K562 (cell line): Measurements from ENCODE around the gene GNG7. TPM values are rescaled to one million over a fixed set of nuclear protein-coding genes. Genes with fewer than 3 reads are reported as not detected.

Source experiments
- C11orf30 ChIP-seq: fragments of 450-650 bp; IDR thresholded peaks from 2 replicates; pipeline ENCODE4 v1.6.1; 2016; ENCODE audit warnings: low read depth, mild to moderate bottlenecking
- CBX5 ChIP-seq: IDR thresholded peaks from 2 replicates; pipeline ENCODE4 v1.6.1; 2014; ENCODE audit warnings: low read depth, borderline replicate concordance
- HDAC2 ChIP-seq: fragments of 450-650 bp; IDR thresholded peaks from 2 replicates; pipeline ENCODE4 v1.6.1; 2016; ENCODE audit warnings: mild to moderate bottlenecking
- HMGN3 ChIP-seq: IDR thresholded peaks from 2 replicates; pipeline ENCODE4 v1.6.1; 2011; ENCODE audit warnings: borderline replicate concordance, low read depth, mild to moderate bottlenecking, mixed read lengths, low read length; ENCODE audit not compliant: insufficient read length; ENCODE audit errors: extremely low read depth
- MAZ ChIP-seq, 2 experiments: fragments of 450-650 bp in 1 of 2; sonication (generic) in 1 of 2; formaldehyde crosslinking; IDR thresholded peaks in 1 of 2; conservative IDR thresholded peaks in 1 of 2; 2 replicates each; pipeline versions ENCODE4 v1.4.0 to v1.5.0; 2020; ENCODE audit warnings: mild to moderate bottlenecking in 1 of 2, missing genetic modification reagents in 1 of 2
- MYNN ChIP-seq, 2 experiments: sonication (generic); formaldehyde crosslinking in 1 of 2; IDR thresholded peaks; 2 replicates each; pipeline versions ENCODE4 v1.5.0 to v1.6.1; 2016 to 2020; ENCODE audit warnings: antibody characterized with exemption in 1 of 2, missing genetic modification reagents in 1 of 2
- SMARCA4 ChIP-seq: fragments of 450-650 bp; IDR thresholded peaks from 2 replicates; pipeline ENCODE4 v1.6.1; 2016
- U2AF1 ChIP-seq: fragments of 200-400 bp; formaldehyde crosslinking; optimal IDR thresholded peaks from 2 replicates; pipeline ENCODE3; 2017; ENCODE audit warnings: mild to moderate bottlenecking, low read depth, low read length, moderate library complexity
- XRCC3 ChIP-seq: fragments of 450-650 bp; IDR thresholded peaks from 2 replicates; pipeline ENCODE4 v1.6.1; 2017; ENCODE audit warnings: mild to moderate bottlenecking, moderate library complexity
- ZNF134 ChIP-seq: fragments of 250-450 bp; sonication (Bioruptor Pico); conservative IDR thresholded peaks from 2 replicates; pipeline ENCODE4 v1.4.0; 2020
- polyA plus RNA-seq, 8 experiments: library from polyadenylated mRNA; depleted of rRNA in 4 of 8; stranded (reverse) in 5 of 8; unstranded in 3 of 8; fragments of >200 nt; fragmentation: Nextera tagmentation in 2 of 8; fragmentation: Illumina TruSeq in 1 of 8; extraction: Ambion mirVana in 2 of 8; extraction: Trizol in 1 of 8; gene quantifications; 2 replicates each; pipeline versions ENCODE4 v1.2.1 to v1.2.3, GENCODE V29; 2011 to 2014; ENCODE audit warnings: inconsistent platforms in 1 of 8, missing spikeins in 1 of 8
- total RNA-seq, 7 experiments: library from RNA; depleted of rRNA in 6 of 7; stranded (reverse); fragments of >200 nt in 6 of 7; fragmentation: Illumina TruSeq in 2 of 7; extraction: Trizol in 2 of 7; gene quantifications; 2 replicates each; pipeline versions ENCODE4 v1.2.1 to v1.2.3, GENCODE V29; 2011 to 2021; ENCODE audit warnings: low replicate concordance in 1 of 7
- TF ChIP-seq, protein P1 (sequence below): fragments of 250-450 bp; sonication (Bioruptor Pico); IDR thresholded peaks from 2 replicates; pipeline ENCODE4 v1.4.0; 2020; ENCODE audit warnings: mild to moderate bottlenecking, moderate library complexity, borderline replicate concordance

The GNG7 gene
- total and polyA plus RNA-seq, 9 of the 15 experiments (the other 6 are each of a cell fraction or from before 2014, with no cell fraction given) = 0.01 to 0.20 (median 0.06) TPM; not detected in 1

DNA sequence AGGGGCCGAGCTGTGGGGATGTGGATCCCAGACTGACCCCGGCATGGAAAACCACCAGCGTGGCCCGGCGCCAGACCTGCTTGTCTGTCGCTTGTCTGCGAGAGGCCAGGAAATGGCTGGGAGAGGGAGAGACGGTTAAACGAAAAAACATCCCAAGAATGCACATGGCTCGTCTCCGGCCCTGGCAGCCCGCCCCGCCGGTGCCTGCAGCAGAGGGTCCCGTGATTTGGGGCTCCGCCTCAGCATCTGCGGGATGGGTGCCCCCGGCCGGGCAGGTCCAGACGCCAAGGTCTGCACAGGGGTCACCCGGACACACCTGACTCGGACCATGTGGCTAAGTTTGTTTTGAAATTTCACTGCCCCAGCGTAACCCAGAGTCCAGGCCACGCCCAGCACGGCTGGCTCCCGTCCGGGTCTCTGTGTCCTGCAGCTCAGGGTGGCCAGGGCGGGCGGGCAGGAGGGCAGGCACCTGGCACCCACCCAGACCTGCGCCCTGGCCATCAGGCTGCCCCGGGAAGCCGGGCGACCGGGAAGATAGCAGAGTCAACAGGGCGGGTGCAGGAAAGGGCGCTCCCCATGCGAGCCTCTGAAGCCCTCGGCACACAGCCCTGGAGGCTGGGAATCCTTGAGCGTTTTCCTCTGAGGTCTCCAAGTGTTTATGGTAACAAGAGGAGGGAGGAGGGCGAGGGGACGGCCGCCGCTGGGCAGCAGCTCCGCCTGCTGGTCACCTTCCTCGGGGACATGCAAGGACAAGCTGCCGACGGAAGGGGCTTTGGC lies 123.4 kb downstream of the GNG7 start (continued):
- TF ChIP-seq MAZ (CRISPR knock-in tag; conservative IDR thresholded peaks at IDR 0.05 in 1 of 2, IDR thresholded peaks at IDR 0.05 in 1 of 2) = peak; percentile 68 to 91
- 0 out of 2 replicates have a peak, but pooled peaks have one; percentile 53 for TF ChIP-seq MYNN (IDR thresholded peaks at IDR 0.05)
- TF ChIP-seq MYNN (CRISPR knock-in tag; IDR thresholded peaks at IDR 0.05) = no peak
- TF ChIP-seq, protein P1, sequence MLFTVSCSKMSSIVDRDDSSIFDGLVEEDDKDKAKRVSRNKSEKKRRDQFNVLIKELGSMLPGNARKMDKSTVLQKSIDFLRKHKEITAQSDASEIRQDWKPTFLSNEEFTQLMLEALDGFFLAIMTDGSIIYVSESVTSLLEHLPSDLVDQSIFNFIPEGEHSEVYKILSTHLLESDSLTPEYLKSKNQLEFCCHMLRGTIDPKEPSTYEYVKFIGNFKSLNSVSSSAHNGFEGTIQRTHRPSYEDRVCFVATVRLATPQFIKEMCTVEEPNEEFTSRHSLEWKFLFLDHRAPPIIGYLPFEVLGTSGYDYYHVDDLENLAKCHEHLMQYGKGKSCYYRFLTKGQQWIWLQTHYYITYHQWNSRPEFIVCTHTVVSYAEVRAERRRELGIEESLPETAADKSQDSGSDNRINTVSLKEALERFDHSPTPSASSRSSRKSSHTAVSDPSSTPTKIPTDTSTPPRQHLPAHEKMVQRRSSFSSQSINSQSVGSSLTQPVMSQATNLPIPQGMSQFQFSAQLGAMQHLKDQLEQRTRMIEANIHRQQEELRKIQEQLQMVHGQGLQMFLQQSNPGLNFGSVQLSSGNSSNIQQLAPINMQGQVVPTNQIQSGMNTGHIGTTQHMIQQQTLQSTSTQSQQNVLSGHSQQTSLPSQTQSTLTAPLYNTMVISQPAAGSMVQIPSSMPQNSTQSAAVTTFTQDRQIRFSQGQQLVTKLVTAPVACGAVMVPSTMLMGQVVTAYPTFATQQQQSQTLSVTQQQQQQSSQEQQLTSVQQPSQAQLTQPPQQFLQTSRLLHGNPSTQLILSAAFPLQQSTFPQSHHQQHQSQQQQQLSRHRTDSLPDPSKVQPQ (CRISPR knock-in tag) = no peak
- no peak for TF ChIP-seq XRCC3
- no peak for TF ChIP-seq ZNF134
- TF ChIP-seq CBX5 = no peak
- TF ChIP-seq HMGN3 = peak; percentile 27
- TF ChIP-seq C11orf30 = no peak
- no peak for TF ChIP-seq SMARCA4
- TF ChIP-seq HDAC2 = no peak
- no peak for TF ChIP-seq U2AF1
